Body of pancreas (tissue), 4 donors: ENCODE measurements around the gene CLDN18. TPM values are rescaled to one million over a fixed set of nuclear protein-coding genes. Genes with fewer than 3 reads are reported as not detected.

ENCODE experiments used
- ATAC-seq: fragments of 150-250 bp; one replicate; pipeline ENCODE4 v1.9.1; 2016
- DNase-seq, 4 donors: peaks; one replicate each; pipeline ENCODE4 v3.0.0-alpha.2; 2019
- H3K27ac ChIP-seq, 4 donors: fragments of 200-600 bp; sonication (generic); 1 replicate in 3 of 4; 2 replicates in 1 of 4; pipeline versions ENCODE4 v1.5.1 to v1.6.1; 2016 to 2019; ENCODE audit warnings: mild to moderate bottlenecking in 1 of 4, mixed read lengths in 1 of 4, moderate library complexity in 1 of 4
- H3K27me3 ChIP-seq, 2 donors: fragments of 200-600 bp; sonication (generic); one replicate each; pipeline ENCODE4 v1.6.0; 2016; ENCODE audit warnings: mild to moderate bottlenecking in 1 of 2
- H3K36me3 ChIP-seq, 2 donors: fragments of 200-600 bp; sonication (generic); replicated peaks in 1 of 2; 2 replicates each; pipeline ENCODE4 v1.5.1; 2016; ENCODE audit warnings: low read depth in 2 of 2; ENCODE audit not compliant: insufficient read depth in 1 of 2
- H3K4me1 ChIP-seq: fragments of 200-600 bp; sonication (generic); one replicate; pipeline ENCODE4 v1.6.0; 2016
- H3K4me3 ChIP-seq, 2 donors: fragments of 200-600 bp; sonication (generic); 1 replicate in 1 of 2; 2 replicates in 1 of 2; pipeline ENCODE4 v1.5.1; 2016 to 2019
- H3K9me3 ChIP-seq, 3 donors: fragments of 200-600 bp; sonication (generic); 1 replicate in 2 of 3; 2 replicates in 1 of 3; pipeline ENCODE4 v1.5.1; 2016
- POLR2A ChIP-seq, 3 donors: fragments of 450-650 bp; IDR thresholded peaks; one replicate each; pipeline ENCODE4 v1.6.1; 2016; ENCODE audit warnings: antibody characterized with exemption in 3 of 3, mild to moderate bottlenecking in 2 of 3
- WGBS, 2 donors: methylation state at CpG; one replicate each; pipeline ENCODE4 v1.1.5; 2017; 5-methylcytosine and 5-hydroxymethylcytosine counted together
- intact Hi-C: fragments of 100-400 bp; cut with DNase I; formaldehyde crosslinking; loops from one replicate; pipeline ENCODE4 v1.15.1; 2023
- total RNA-seq, 2 donors: library from RNA; depleted of rRNA; stranded (reverse); fragments of >200 nt; gene quantifications; one replicate each; pipeline ENCODE4 v1.1.0, GENCODE V29; 2016
- TF ChIP-seq, protein P1 (sequence below), 7 experiments: fragments of 450-650 bp in 4 of 7; fragments of 200-600 bp in 3 of 7; sonication (generic) in 3 of 7; IDR thresholded peaks; one replicate each; pipeline ENCODE4 v1.5.1; 2016 to 2019; ENCODE audit warnings: antibody characterized with exemption in 7 of 7

Gene CLDN18
- total RNA-seq, 2 donors from 2014 or later, result 2.0 to 10.1 TPM

DNA sequence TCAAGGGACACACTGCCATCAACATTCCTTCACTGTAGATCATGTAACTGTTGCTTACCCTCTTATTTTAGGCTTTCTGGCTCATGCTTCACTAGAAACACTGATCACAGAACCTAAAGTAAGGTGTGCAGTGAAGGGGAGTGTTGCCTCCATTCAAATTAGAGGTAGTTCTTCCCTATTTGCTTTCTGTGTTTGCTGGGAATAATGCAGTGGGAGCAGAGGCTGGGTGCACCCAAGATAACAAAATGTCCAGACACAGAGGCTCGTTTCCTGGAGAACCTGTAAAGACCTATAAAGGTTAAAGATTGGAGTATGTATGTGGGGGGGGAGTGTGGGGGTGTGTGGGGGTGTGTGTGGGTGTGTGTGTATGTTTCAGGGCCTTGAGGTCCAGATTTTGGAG, 2.1 kb upstream of the CLDN18 start:
- ATAC-seq, result no peak
- intact Hi-C loops, result no loop called here
- no peaks in the 10 kb centered on the region for H3K9me3 ChIP-seq
- H3K27me3 ChIP-seq, result no peaks in the 10 kb centered on the region
- H3K27ac ChIP-seq, result no peak overlapping the region
- DNase-seq, result no peak
- no peaks in the 10 kb centered on the region for H3K4me1 ChIP-seq
- TF ChIP-seq, protein P1, sequence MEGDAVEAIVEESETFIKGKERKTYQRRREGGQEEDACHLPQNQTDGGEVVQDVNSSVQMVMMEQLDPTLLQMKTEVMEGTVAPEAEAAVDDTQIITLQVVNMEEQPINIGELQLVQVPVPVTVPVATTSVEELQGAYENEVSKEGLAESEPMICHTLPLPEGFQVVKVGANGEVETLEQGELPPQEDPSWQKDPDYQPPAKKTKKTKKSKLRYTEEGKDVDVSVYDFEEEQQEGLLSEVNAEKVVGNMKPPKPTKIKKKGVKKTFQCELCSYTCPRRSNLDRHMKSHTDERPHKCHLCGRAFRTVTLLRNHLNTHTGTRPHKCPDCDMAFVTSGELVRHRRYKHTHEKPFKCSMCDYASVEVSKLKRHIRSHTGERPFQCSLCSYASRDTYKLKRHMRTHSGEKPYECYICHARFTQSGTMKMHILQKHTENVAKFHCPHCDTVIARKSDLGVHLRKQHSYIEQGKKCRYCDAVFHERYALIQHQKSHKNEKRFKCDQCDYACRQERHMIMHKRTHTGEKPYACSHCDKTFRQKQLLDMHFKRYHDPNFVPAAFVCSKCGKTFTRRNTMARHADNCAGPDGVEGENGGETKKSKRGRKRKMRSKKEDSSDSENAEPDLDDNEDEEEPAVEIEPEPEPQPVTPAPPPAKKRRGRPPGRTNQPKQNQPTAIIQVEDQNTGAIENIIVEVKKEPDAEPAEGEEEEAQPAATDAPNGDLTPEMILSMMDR (IDR thresholded peaks at IDR 0.05), result no peak
- no peak for TF ChIP-seq POLR2A (IDR thresholded peaks at IDR 0.05)
- H3K4me3 ChIP-seq, result no peak overlapping the region
- H3K36me3 ChIP-seq, result no peaks in the 10 kb centered on the region
- WGBS, 2 donors, result 26 to 32% methylated on average over 1 of the region's 1 CpG

DNA sequence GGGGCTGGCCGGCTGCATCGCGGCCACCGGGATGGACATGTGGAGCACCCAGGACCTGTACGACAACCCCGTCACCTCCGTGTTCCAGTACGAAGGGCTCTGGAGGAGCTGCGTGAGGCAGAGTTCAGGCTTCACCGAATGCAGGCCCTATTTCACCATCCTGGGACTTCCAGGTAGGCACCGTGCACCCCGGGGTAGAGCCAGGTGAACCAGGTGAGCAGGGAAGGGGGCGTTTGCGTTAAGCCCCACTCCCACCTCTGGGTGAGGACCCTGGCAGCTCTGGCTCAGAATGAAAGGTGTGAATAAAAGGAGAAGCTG, 267 bp downstream of the CLDN18 start:
- intact Hi-C loops, result no loop called here
- ATAC-seq (no peak), DNase-seq (no peak)
- no peaks in the 10 kb centered on the region for H3K4me1 ChIP-seq
- no peaks in the 10 kb centered on the region for H3K27me3 ChIP-seq
- no peak overlapping the region for H3K27ac ChIP-seq
- WGBS, 2 donors, result 86 to 90% methylated on average over 10 to 12 of the region's 14 CpGs
- H3K4me3 ChIP-seq, result no peak overlapping the region
- H3K36me3 ChIP-seq, result no peaks in the 10 kb centered on the region
- no peak for TF ChIP-seq POLR2A (IDR thresholded peaks at IDR 0.05)
- TF ChIP-seq, protein P1 (IDR thresholded peaks at IDR 0.05), result no peak
- H3K9me3 ChIP-seq, result no peaks in the 10 kb centered on the region

DNA sequence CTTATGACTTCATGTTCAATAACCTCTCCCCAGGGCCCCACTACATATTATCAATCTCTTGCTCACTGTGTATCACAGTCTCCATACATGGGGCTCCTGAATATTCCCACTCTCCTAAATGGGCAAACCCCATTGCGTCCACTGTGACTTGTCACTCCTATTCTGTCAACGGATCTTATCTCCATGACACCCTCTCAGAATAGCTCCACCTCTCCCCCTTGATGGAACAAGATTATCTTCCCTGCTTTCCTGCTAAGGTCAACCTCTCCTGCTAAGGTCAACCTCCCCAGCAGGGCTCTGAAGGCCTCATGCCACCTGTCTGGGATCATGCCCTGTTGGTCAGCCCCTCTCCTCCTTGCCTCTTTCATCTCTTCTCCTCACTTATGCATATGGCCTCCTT, 1.8 kb downstream of the CLDN18 start:
- ATAC-seq, result no peak
- WGBS, 2 donors, result 44 to 47% methylated on average over 2 of the region's 2 CpGs

DNA sequence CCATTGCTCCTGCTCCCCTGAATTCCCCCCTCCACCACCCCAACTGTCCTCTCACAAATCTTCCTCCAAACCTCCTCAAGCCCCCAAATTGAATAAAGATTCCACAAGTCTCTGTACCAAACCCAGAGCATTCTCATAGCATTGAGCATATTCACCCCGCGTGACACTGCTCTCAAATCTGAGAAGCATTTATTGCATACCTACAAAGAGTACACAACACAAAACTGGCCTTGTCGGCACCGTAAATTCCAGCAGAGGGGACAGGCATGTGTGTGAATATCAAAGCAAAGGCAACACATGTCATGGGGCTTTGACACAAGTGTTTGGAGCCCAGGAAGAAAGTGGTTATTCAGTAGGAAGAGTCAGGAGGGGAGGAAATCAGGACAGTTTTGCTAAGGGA, 2.6 kb downstream of the CLDN18 start:
- ATAC-seq (no peak), DNase-seq (no peak)
- intact Hi-C loops, result no loop called here
- Histone ChIP-seq H3K36me3 (no peaks in the 10 kb centered on the region), H3K4me3 (no peak overlapping the region), H3K4me1 (no peaks in the 10 kb centered on the region), H3K9me3 (no peaks in the 10 kb centered on the region), H3K27me3 (no peaks in the 10 kb centered on the region), H3K27ac (no peak overlapping the region)
- no peak for TF ChIP-seq POLR2A (IDR thresholded peaks at IDR 0.05)
- TF ChIP-seq, protein P1 (IDR thresholded peaks at IDR 0.05), result no peak
- 80 to 87% methylated on average over 4 of the region's 4 CpGs for WGBS, 2 donors

More for the DNA sequence above, 1.8 kb downstream of the CLDN18 start:
- intact Hi-C loops, result no loop called here
- H3K4me1 ChIP-seq, result no peaks in the 10 kb centered on the region
- H3K9me3 ChIP-seq, result no peaks in the 10 kb centered on the region
- TF ChIP-seq, protein P1 (IDR thresholded peaks at IDR 0.05), result no peak
- TF ChIP-seq POLR2A (IDR thresholded peaks at IDR 0.05), result no peak
- no peak overlapping the region for H3K27ac ChIP-seq
- no peaks in the 10 kb centered on the region for H3K36me3 ChIP-seq
- H3K4me3 ChIP-seq, result no peak overlapping the region
- no peak for DNase-seq
- no peaks in the 10 kb centered on the region for H3K27me3 ChIP-seq

DNA sequence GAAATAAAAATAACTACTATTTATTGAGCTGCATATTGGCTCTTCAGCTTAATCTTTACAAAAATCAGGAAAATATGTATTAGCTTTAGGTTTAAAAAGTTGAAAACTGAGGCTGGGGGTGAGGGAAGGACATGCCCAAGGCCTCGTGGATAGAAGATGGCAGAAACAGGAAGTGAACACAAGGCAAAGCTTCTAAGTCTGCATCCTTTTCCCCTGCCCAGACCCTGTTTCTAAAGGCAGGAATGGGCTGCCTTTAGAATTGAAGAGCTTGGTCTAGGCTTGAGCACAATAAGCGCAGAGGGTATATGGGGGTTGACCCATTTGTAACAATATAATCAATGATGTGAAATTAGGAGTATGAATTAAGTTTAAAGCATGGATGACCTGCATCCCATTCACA, 6.1 kb downstream of the CLDN18 start:
- TF ChIP-seq, protein P1 (IDR thresholded peaks at IDR 0.05), result no peak
- no peak for TF ChIP-seq POLR2A (IDR thresholded peaks at IDR 0.05)
- H3K4me3 ChIP-seq, result no peak overlapping the region
- no peak overlapping the region for H3K27ac ChIP-seq
- 80 to 86% methylated on average over 2 of the region's 2 CpGs for WGBS, 2 donors
- no peak for ATAC-seq
- intact Hi-C loops, result no loop called here
- peaks cover 4% of the 10 kb centered on the region for H3K4me1 ChIP-seq
- H3K36me3 ChIP-seq, result no peaks in the 10 kb centered on the region
- no peaks in the 10 kb centered on the region for H3K9me3 ChIP-seq
- no peak for DNase-seq
- no peaks in the 10 kb centered on the region for H3K27me3 ChIP-seq
